ENCODE data around the gene ACVR1C.
A peak's percentile ranks its signal among the peaks of the same experiment; 100 is the strongest.

Gene ACVR1C

GRCh38 chr2:157628477-157629415 lies at the start of gene ACVR1C:
ACVR1C (minus strand) TSS chr2:157628864; CDS start chr2:157628644, 220 bp downstream.
- DNase-seq (ENCODE audit: low read depth in 2 of 2): peak; percentile 37 to 54

GRCh38 chr2:157677941-157678340 lies 49.3 kb upstream of the ACVR1C start:
- DNase-seq (ENCODE audit: low read depth in 2 of 2): no peak

GRCh38 chr2:157672129-157672528 lies 43.5 kb upstream of the ACVR1C start:
- DNase-seq (ENCODE audit: low read depth in 2 of 2): no peak

GRCh38 chr2:157662401-157662800 lies 33.7 kb upstream of the ACVR1C start:
- DNase-seq (ENCODE audit: low read depth in 2 of 2): no peak

GRCh38 chr2:157661776-157662175 lies 33.1 kb upstream of the ACVR1C start:
- DNase-seq (ENCODE audit: low read depth in 2 of 2): no peak

- DNase-seq (ENCODE audit: low read depth in 2 of 2): no peak
Measured at GRCh38 chr2:157657858-157658257, 29.2 kb upstream of the ACVR1C start.

GRCh38 chr2:157657101-157657500 lies 28.4 kb upstream of the ACVR1C start:
- no peak for DNase-seq (ENCODE audit: low read depth in 2 of 2)

GRCh38 chr2:157644776-157645175 lies 16.1 kb upstream of the ACVR1C start:
- no peak for DNase-seq (ENCODE audit: low read depth in 2 of 2)

GRCh38 chr2:157631861-157632260 lies 3.2 kb upstream of the ACVR1C start:
- no peak for DNase-seq (ENCODE audit: low read depth in 2 of 2)

GRCh38 chr2:157627594-157628476 lies 829 bp downstream of the ACVR1C start:
- peak; percentile 16 to 30 for DNase-seq (ENCODE audit: low read depth in 2 of 2)

- peak in 1 of 2 donors; percentile 8 for DNase-seq (ENCODE audit: low read depth in 2 of 2)
Measured at GRCh38 chr2:157625296-157625695, 3.4 kb downstream of the ACVR1C start.

GRCh38 chr2:157620956-157621355 lies 7.7 kb downstream of the ACVR1C start:
- no peak for DNase-seq (ENCODE audit: low read depth in 2 of 2)

- DNase-seq (ENCODE audit: low read depth in 2 of 2): no peak
Measured at GRCh38 chr2:157611726-157612125, 16.9 kb downstream of the ACVR1C start.

- no peak for DNase-seq (ENCODE audit: low read depth in 2 of 2)
Measured at GRCh38 chr2:157611110-157611509, 17.6 kb downstream of the ACVR1C start.

- DNase-seq (ENCODE audit: low read depth in 2 of 2): no peak
Measured at GRCh38 chr2:157606534-157606933, 22.1 kb downstream of the ACVR1C start.

GRCh38 chr2:157603198-157603597 lies 25.5 kb downstream of the ACVR1C start:
- no peak for DNase-seq (ENCODE audit: low read depth in 2 of 2)

- DNase-seq (ENCODE audit: low read depth in 2 of 2): no peak
Measured at GRCh38 chr2:157601807-157602206, 26.9 kb downstream of the ACVR1C start.

GRCh38 chr2:157596992-157597681 lies 31.5 kb downstream of the ACVR1C start:
- DNase-seq (ENCODE audit: low read depth in 2 of 2): peak; percentile 52

- no peak for DNase-seq (ENCODE audit: low read depth in 2 of 2)
Measured at GRCh38 chr2:157593411-157593810, 35.3 kb downstream of the ACVR1C start.

GRCh38 chr2:157592948-157593347 lies 35.7 kb downstream of the ACVR1C start:
- DNase-seq (ENCODE audit: low read depth in 2 of 2): no peak

- no peak for DNase-seq (ENCODE audit: low read depth in 2 of 2)
Measured at GRCh38 chr2:157592374-157592773, 36.3 kb downstream of the ACVR1C start.

GRCh38 chr2:157587576-157587975 lies 41.1 kb downstream of the ACVR1C start:
- DNase-seq (ENCODE audit: low read depth in 2 of 2): no peak

Measured in stimulated activated CD4-positive, alpha-beta T cell treated with anti-CD3 and anti-CD28 coated beads, Interleukin-1b, Interleukin-23, amount 100 ng/mL, for 4 hours (primary cell).